ENCODE results near the gene MRPS14. TPM values are rescaled to one million over a fixed set of nuclear protein-coding genes. Genes with fewer than 3 reads are reported as not detected.

MRPS14 gene
- total RNA-seq, 1 experiment from 2014 or later: 36.3 TPM

DNA sequence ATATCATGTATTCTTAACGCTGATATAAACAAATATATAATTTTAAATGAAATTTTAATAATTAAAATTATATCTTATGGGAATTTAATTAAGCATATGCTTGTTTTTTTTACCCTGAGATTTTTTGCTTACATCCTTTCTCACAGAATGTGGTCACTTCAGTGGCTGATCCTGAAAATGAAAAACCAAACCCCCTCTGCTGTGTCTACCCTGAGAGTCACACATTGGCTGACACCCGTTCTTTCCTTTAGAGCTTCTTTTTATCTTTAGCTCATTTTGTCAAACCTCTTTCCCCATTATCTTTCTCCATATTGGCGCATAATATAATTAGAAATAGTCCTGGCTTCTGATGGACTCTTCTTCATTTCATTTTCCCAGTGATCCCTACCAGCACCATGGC, 34.2 kb downstream of the MRPS14 start:
- H3K4me3 Mint-ChIP-seq (ENCODE audit: unreplicated experiment): no peak overlapping the region
- peaks cover 12% of the 10 kb centered on the region for H3K36me3 Mint-ChIP-seq (ENCODE audit: insufficient read depth, unreplicated experiment)
- DNase-seq (ENCODE audit: unreplicated experiment): no peak
- POLR2A ChIA-PET: interaction anchor here (1.6 to 4.6 kb wide), 4 partner anchors 11 to 219 kb away, joined by 7 to 67 read pairs (median 16); partner anchors contain the start of genes CACYBP and MRPS14
- no peaks in the 10 kb centered on the region for H3K9me3 Mint-ChIP-seq (ENCODE audit: unreplicated experiment)
- intact Hi-C loops (cut with micrococcal nuclease): no loop called here
- no peaks in the 10 kb centered on the region for H3K27me3 Mint-ChIP-seq (ENCODE audit: insufficient read depth, unreplicated experiment)
- BruUV-seq (replicated peaks): no TSS peak
- TF ChIP-seq, protein P1, sequence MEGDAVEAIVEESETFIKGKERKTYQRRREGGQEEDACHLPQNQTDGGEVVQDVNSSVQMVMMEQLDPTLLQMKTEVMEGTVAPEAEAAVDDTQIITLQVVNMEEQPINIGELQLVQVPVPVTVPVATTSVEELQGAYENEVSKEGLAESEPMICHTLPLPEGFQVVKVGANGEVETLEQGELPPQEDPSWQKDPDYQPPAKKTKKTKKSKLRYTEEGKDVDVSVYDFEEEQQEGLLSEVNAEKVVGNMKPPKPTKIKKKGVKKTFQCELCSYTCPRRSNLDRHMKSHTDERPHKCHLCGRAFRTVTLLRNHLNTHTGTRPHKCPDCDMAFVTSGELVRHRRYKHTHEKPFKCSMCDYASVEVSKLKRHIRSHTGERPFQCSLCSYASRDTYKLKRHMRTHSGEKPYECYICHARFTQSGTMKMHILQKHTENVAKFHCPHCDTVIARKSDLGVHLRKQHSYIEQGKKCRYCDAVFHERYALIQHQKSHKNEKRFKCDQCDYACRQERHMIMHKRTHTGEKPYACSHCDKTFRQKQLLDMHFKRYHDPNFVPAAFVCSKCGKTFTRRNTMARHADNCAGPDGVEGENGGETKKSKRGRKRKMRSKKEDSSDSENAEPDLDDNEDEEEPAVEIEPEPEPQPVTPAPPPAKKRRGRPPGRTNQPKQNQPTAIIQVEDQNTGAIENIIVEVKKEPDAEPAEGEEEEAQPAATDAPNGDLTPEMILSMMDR (IDR thresholded peaks at IDR 0.05; ENCODE audit: unreplicated experiment): no peak
- CTCF ChIA-PET: interaction anchor here (0.6 to 6.4 kb wide), 7 partner anchors 9 to 1387 kb away, joined by 3 to 80 read pairs (median 4); partner anchors contain the start of gene CACYBP
- no peak overlapping the region for H3K27ac Mint-ChIP-seq (ENCODE audit: low read depth, unreplicated experiment)
- H3K4me1 Mint-ChIP-seq (ENCODE audit: insufficient read depth, unreplicated experiment): peaks cover 6% of the 10 kb centered on the region

DNA sequence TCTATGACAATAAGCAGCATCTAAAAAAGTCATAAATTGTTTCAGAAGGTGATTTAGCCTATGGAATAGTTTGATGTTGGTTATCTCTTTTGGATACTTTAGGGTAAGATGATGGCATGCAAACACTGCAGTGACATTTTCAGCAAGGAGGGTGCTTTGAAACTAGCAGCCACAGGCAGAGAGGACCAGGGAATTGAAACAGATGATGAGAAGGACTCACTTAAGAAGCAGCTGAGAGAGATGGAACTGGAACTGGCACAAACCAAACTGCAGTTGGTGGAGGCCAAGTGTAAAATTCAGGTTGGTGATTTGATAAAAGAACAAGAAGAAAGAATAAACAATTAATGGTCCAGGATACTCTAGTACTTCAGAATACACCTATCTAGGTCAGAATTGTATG, 34.7 kb downstream of the MRPS14 start:
- Mint-ChIP-seq H3K27me3 (ENCODE audit: insufficient read depth, unreplicated experiment) (no peaks in the 10 kb centered on the region), H3K36me3 (ENCODE audit: insufficient read depth, unreplicated experiment) (peaks cover 10% of the 10 kb centered on the region), H3K4me1 (ENCODE audit: insufficient read depth, unreplicated experiment) (peaks cover 6% of the 10 kb centered on the region), H3K4me3 (ENCODE audit: unreplicated experiment) (no peak overlapping the region), H3K27ac (ENCODE audit: low read depth, unreplicated experiment) (no peak overlapping the region), H3K9me3 (ENCODE audit: unreplicated experiment) (no peaks in the 10 kb centered on the region)
- no peak for DNase-seq (ENCODE audit: unreplicated experiment)
- TF ChIP-seq, protein P1 (IDR thresholded peaks at IDR 0.05; ENCODE audit: unreplicated experiment): no peak
- POLR2A ChIA-PET: interaction anchor here (1.7 to 4.6 kb wide), 3 partner anchors 11 to 219 kb away, joined by 7 to 67 read pairs (median 20); partner anchors contain the start of gene CACYBP
- no TSS peak for BruUV-seq (replicated peaks)
- CTCF ChIA-PET: interaction anchor here (1.2 to 6.4 kb wide), 4 partner anchors 8 to 219 kb away, joined by 3 to 80 read pairs (median 6); partner anchors contain the start of gene CACYBP
- intact Hi-C loops (cut with micrococcal nuclease): no loop called here

DNA sequence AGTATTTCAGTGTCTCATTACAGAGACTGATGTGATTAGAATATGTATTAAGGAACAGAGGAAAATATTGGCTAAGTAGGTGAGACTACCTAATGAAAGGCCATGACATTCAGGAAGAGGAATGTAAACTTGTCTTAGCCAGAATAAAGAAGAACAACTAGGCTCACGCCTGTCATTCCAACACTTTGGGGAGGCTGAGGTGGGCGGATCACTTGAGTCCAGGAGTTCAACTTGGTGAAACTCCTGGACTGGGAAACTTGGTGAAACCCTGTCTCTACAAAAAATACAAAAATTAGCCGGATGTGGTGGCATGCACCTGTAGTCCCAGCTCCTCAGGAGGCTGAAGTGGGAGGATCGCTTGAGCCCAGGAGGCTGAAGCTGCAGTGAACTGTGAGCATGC, 38.3 kb downstream of the MRPS14 start:
- Mint-ChIP-seq H3K4me3 (ENCODE audit: unreplicated experiment) (no peak overlapping the region), H3K36me3 (ENCODE audit: insufficient read depth, unreplicated experiment) (peaks cover 4% of the 10 kb centered on the region), H3K27me3 (ENCODE audit: insufficient read depth, unreplicated experiment) (no peaks in the 10 kb centered on the region), H3K27ac (ENCODE audit: low read depth, unreplicated experiment) (no peak overlapping the region), H3K9me3 (ENCODE audit: unreplicated experiment) (no peaks in the 10 kb centered on the region), H3K4me1 (ENCODE audit: insufficient read depth, unreplicated experiment) (no peaks in the 10 kb centered on the region)
- intact Hi-C loops (cut with micrococcal nuclease): no loop called here
- TF ChIP-seq, protein P1 (IDR thresholded peaks at IDR 0.05; ENCODE audit: unreplicated experiment): no peak
- POLR2A ChIA-PET: interaction anchor here (1.2 to 1.9 kb wide), 2 partner anchors 13 to 14 kb away, joined by 4 to 11 read pairs; partner anchors contain the start of gene CACYBP
- BruUV-seq (replicated peaks): no TSS peak
- DNase-seq (ENCODE audit: unreplicated experiment): no peak
- CTCF ChIA-PET: interaction anchor here (0.6 to 6.9 kb wide), 12 partner anchors 8 to 995 kb away, joined by 3 to 80 read pairs (median 8); partner anchors contain the start of gene CACYBP

DNA sequence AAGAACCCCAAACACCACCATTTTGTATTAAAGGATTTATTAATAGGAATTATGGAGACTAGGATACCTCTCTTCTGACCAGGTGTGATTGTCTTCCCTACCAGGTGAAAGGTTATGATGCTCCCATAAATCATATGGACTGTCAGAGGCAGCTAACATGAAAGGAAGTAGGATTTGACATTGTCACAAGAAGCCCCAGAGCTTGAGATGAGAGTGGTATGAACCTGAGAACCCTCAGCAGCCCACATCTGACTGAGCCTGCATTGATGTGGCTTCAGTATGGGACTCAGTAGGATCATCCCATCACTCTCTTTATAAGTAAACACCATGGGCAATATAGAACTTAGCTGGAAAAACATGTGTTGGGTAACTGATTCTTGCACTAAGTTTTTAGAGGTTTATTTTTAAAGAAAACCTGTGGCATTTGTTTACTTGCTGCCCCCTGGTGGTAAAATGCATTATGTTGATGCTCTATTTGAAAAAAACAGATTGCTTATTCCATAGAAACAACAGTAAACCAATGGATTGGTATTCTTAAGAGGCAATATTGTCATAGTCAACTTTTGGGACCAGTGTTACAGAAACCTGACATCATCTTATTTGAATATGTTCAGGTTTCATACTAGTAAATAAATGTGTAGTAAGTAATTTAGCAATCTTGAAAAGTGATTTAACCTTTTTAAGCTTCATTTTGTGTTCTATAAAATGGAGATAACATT, 40.1 kb downstream of the MRPS14 start:
- Mint-ChIP-seq H3K27me3 (ENCODE audit: insufficient read depth, unreplicated experiment) (no peaks in the 10 kb centered on the region), H3K4me3 (ENCODE audit: unreplicated experiment) (no peak overlapping the region), H3K9me3 (ENCODE audit: unreplicated experiment) (no peaks in the 10 kb centered on the region), H3K36me3 (ENCODE audit: insufficient read depth, unreplicated experiment) (no peaks in the 10 kb centered on the region), H3K4me1 (ENCODE audit: insufficient read depth, unreplicated experiment) (no peaks in the 10 kb centered on the region), H3K27ac (ENCODE audit: low read depth, unreplicated experiment) (no peak overlapping the region)
- intact Hi-C loops (cut with micrococcal nuclease): loop anchor here (1.0 kb wide), 1 partner anchor 213 kb away; no protein-coding TSS in a partner anchor
- peak; percentile 75 for DNase-seq (ENCODE audit: unreplicated experiment)
- no TSS peak for BruUV-seq (replicated peaks)
- TF ChIP-seq, protein P1 (IDR thresholded peaks at IDR 0.05; ENCODE audit: unreplicated experiment): peak; percentile 57
- CTCF ChIA-PET: interaction anchor here (0.5 to 6.9 kb wide), 42 partner anchors 8 to 1011 kb away, joined by 3 to 76 read pairs (median 5); no protein-coding TSS in a partner anchor
- POLR2A ChIA-PET: interaction anchor here (0.9 to 1.8 kb wide), 4 partner anchors 15 to 213 kb away, joined by 3 to 6 read pairs (median 5); no protein-coding TSS in a partner anchor
